ENCODE measurements around the gene GALNT4.

GALNT4 gene

GRCh38 chr12:89524541-89525304 is at the start of gene GALNT4:
Gene GALNT4, minus strand, starts transcription at chr12:89524796. Its CDS starts 247 bp downstream, at chr12:89524549.
- peak; percentile 96 for DNase-seq (ENCODE audit: low spot score)

GRCh38 chr12:89573051-89573810 is 48.6 kb upstream of the GALNT4 start:
- DNase-seq (ENCODE audit: low spot score), result peak; percentile 54

GRCh38 chr12:89571491-89572195 is 47.0 kb upstream of the GALNT4 start:
- peak; percentile 75 for DNase-seq (ENCODE audit: low spot score)

GRCh38 chr12:89568484-89568883 is 43.9 kb upstream of the GALNT4 start:
- no peak for DNase-seq (ENCODE audit: low spot score)

- DNase-seq (ENCODE audit: low spot score), result no peak
These were observed 43.2 kb upstream of the GALNT4 start for GRCh38 chr12:89567691-89568239.

GRCh38 chr12:89566615-89567014 is 42.0 kb upstream of the GALNT4 start:
- peak; percentile 13 for DNase-seq (ENCODE audit: low spot score)

GRCh38 chr12:89565002-89565401 is 40.4 kb upstream of the GALNT4 start:
- no peak for DNase-seq (ENCODE audit: low spot score)

- no peak for DNase-seq (ENCODE audit: low spot score)
These were observed 35.2 kb upstream of the GALNT4 start for GRCh38 chr12:89559753-89560152.

- DNase-seq (ENCODE audit: low spot score), result no peak
These were observed 32.4 kb upstream of the GALNT4 start for GRCh38 chr12:89556976-89557375.

GRCh38 chr12:89552376-89552775 is 27.8 kb upstream of the GALNT4 start:
- no peak for DNase-seq (ENCODE audit: low spot score)

- no peak for DNase-seq (ENCODE audit: low spot score)
These were observed 27.2 kb upstream of the GALNT4 start for GRCh38 chr12:89551747-89552146.

GRCh38 chr12:89547101-89547500 is 22.5 kb upstream of the GALNT4 start:
- no peak for DNase-seq (ENCODE audit: low spot score)

- DNase-seq (ENCODE audit: low spot score), result no peak
These were observed 21.6 kb upstream of the GALNT4 start for GRCh38 chr12:89546151-89546550.

GRCh38 chr12:89544681-89545184 is 20.1 kb upstream of the GALNT4 start:
- DNase-seq (ENCODE audit: low spot score), result no peak

GRCh38 chr12:89544022-89544421 is 19.4 kb upstream of the GALNT4 start:
- no peak for DNase-seq (ENCODE audit: low spot score)

GRCh38 chr12:89542912-89543592 is 18.5 kb upstream of the GALNT4 start:
- peak; percentile 81 for DNase-seq (ENCODE audit: low spot score)

GRCh38 chr12:89542236-89542635 is 17.6 kb upstream of the GALNT4 start:
- no peak for DNase-seq (ENCODE audit: low spot score)

- no peak for DNase-seq (ENCODE audit: low spot score)
These were observed 16.0 kb upstream of the GALNT4 start for GRCh38 chr12:89540586-89540985.

- no peak for DNase-seq (ENCODE audit: low spot score)
These were observed 15.0 kb upstream of the GALNT4 start for GRCh38 chr12:89539426-89540223.

GRCh38 chr12:89538897-89539296 is 14.3 kb upstream of the GALNT4 start:
- no peak for DNase-seq (ENCODE audit: low spot score)

- no peak for DNase-seq (ENCODE audit: low spot score)
These were observed 12.8 kb upstream of the GALNT4 start for GRCh38 chr12:89537389-89537788.

Data from GM03348 (cell line).